GM19099 (cell line): ENCODE data around the gene BBS9.

Experiments used
- POLR2A ChIP-seq: IDR thresholded peaks from 3 replicates; pipeline ENCODE4 v1.6.1; 2011; ENCODE audit warnings: low read depth; ENCODE audit not compliant: insufficient read length; ENCODE audit errors: extremely low read depth

The BBS9 gene

GRCh38 chr7:33497051-33497450 lies 367.7 kb downstream of the BBS9 start:
- no peak for TF ChIP-seq POLR2A

- TF ChIP-seq POLR2A, result no peak
Measured at GRCh38 chr7:33500703-33501701, 371.6 kb downstream of the BBS9 start.

- no peak for TF ChIP-seq POLR2A
Measured at GRCh38 chr7:33503014-33503413, 373.6 kb downstream of the BBS9 start.

- TF ChIP-seq POLR2A, result no peak
Measured at GRCh38 chr7:33503736-33504135, 374.4 kb downstream of the BBS9 start.

GRCh38 chr7:33504266-33504665 lies 374.9 kb downstream of the BBS9 start:
- no peak for TF ChIP-seq POLR2A

GRCh38 chr7:33509206-33509605 lies 379.8 kb downstream of the BBS9 start:
- no peak for TF ChIP-seq POLR2A

- TF ChIP-seq POLR2A, result no peak
Measured at GRCh38 chr7:33511778-33512177, 382.4 kb downstream of the BBS9 start.

GRCh38 chr7:33516568-33516967 lies 387.2 kb downstream of the BBS9 start:
- no peak for TF ChIP-seq POLR2A

GRCh38 chr7:33517191-33517590 lies 387.8 kb downstream of the BBS9 start:
- no peak for TF ChIP-seq POLR2A

GRCh38 chr7:33529070-33529469 lies 399.7 kb downstream of the BBS9 start:
- no peak for TF ChIP-seq POLR2A

GRCh38 chr7:33530664-33531063 lies 401.3 kb downstream of the BBS9 start:
- TF ChIP-seq POLR2A, result no peak

GRCh38 chr7:33531888-33532287 lies 402.5 kb downstream of the BBS9 start:
- TF ChIP-seq POLR2A, result no peak

GRCh38 chr7:33534833-33535232 lies 405.5 kb downstream of the BBS9 start:
- TF ChIP-seq POLR2A, result no peak

- TF ChIP-seq POLR2A, result no peak
Measured at GRCh38 chr7:33535989-33536388, 406.6 kb downstream of the BBS9 start.

GRCh38 chr7:33536398-33537103 lies 407.2 kb downstream of the BBS9 start:
- no peak for TF ChIP-seq POLR2A

GRCh38 chr7:33537104-33537477 lies 407.7 kb downstream of the BBS9 start:
- TF ChIP-seq POLR2A, result no peak
